Activated B cell treated with CpG ODN at 0.5 μM for 24 hours (primary cell): ENCODE results near the gene TSR3. TPM values are rescaled to one million over a fixed set of nuclear protein-coding genes. Genes with fewer than 3 reads are reported as not detected.
A peak's percentile ranks its signal among the peaks of the same experiment; 100 is the strongest.

ENCODE experiments used
- ATAC-seq: fragments of 200-7000 bp; cut with Tn5 transposase; one replicate; pipeline ENCODE4 v1.10.0; 2021; ENCODE audit warnings: low read depth, mild to moderate bottlenecking, moderate library complexity
- CTCF ChIA-PET: fragments of 350-600 bp; sonication (Branson Sonifier 250); formaldehyde crosslinking; loops from one replicate; lab custom pipeline; 2021; ENCODE audit warnings: antibody characterized with exemption; lab: Charles Lee
- POLR2A ChIA-PET: fragments of 350-600 bp; sonication (Branson Sonifier 250); formaldehyde crosslinking; loops from one replicate; lab custom pipeline; 2021; ENCODE audit warnings: antibody characterized with exemption; lab: Charles Lee
- DNase-seq: peaks from one replicate; pipeline ENCODE4 v3.0.0; 2022
- H3K27ac Mint-ChIP-seq: one replicate; pipeline ENCODE4 v1.8.0; 2020; ENCODE audit warnings: mixed read lengths
- H3K27me3 Mint-ChIP-seq: one replicate; pipeline ENCODE4 v1.8.0; 2021; ENCODE audit warnings: mixed read lengths
- H3K36me3 Mint-ChIP-seq: one replicate; pipeline ENCODE4 v1.8.0; 2021; ENCODE audit warnings: low read depth, mixed read lengths
- H3K4me1 Mint-ChIP-seq: one replicate; pipeline ENCODE4 v1.8.0; 2021; ENCODE audit warnings: mixed read lengths
- H3K4me3 Mint-ChIP-seq: one replicate; pipeline ENCODE4 v1.8.0; 2020; ENCODE audit warnings: mild to moderate bottlenecking, mixed read lengths
- H3K9me3 Mint-ChIP-seq: one replicate; pipeline ENCODE4 v1.8.0; 2020; ENCODE audit warnings: mixed read lengths
- CTCF ChIP-seq: fragments of 200-600 bp; IDR thresholded peaks from one replicate; pipeline ENCODE4 v1.8.0; 2022; ENCODE audit warnings: antibody characterized with exemption, mild to moderate bottlenecking
- intact Hi-C: fragments of 100-400 bp; cut with micrococcal nuclease; formaldehyde crosslinking; loops from one replicate; pipeline ENCODE4 v1.15.1; 2024
- total RNA-seq: library from RNA; stranded (reverse); gene quantifications from 2 replicates; pipeline ENCODE4 v1.2.3, GENCODE V29; 2022

TSR3 gene
- 45.3 and 49.0 TPM in 2 replicates for total RNA-seq

DNA sequence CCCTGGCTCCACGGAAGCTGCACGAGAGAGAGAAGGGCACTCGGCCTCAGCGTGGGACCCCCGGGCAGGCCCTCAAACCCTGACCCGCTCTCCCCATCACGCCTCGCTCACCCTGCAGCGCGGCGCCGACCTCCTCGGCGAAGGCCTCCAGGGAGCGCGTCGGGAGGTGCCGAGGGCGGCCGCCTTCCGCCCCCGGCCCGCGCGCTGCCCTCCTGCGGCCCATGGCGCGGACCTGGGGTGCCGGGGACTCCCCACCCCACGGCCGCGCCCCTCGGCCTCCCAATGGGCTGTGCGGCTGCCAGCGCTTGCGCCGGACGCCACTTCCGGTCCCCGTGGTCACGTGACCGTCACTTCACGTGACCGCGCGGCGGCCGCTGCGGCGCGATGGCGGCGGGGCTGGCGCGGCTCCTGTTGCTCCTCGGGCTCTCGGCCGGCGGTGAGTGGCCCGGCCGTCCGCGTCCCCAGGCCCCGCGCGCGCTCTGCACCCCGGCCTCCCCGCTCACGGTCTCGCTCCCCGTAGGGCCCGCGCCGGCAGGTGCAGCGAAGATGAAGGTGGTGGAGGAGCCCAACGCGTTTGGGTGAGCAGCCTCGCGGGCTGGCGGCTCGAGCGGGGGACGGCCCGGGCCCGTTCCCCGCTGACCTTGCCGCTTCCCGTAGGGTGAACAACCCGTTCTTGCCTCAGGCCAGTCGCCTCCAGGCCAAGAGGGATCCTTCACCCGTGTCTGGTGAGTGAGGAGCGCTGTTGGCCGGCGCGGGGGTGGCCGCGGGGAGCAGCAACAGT is at the start of gene TSR3, which contains the start of gene GNPTG:
Gene TSR3 (minus strand): TSS at position 297 of the 781 bp plus-strand sequence. CDS start 74 bp downstream, at position 223.
Gene GNPTG (plus strand): TSS at position 350 of the 781 bp plus-strand sequence. CDS start 35 bp downstream, at position 385.
- intact Hi-C loops = loop anchor here (1.0 to 2.0 kb wide), 4 partner anchors 8 to 355 kb away; partner anchors contain the start of genes MAPK8IP3 and UQCC4
- peak within 1 kb of the TSS; percentile 77 for H3K27ac Mint-ChIP-seq
- peaks cover 24% of the 10 kb centered on the region for H3K36me3 Mint-ChIP-seq
- DNase-seq (peak; percentile 92), ATAC-seq (peak; percentile 93)
- H3K4me1 Mint-ChIP-seq = peaks cover 30% of the 10 kb centered on the region
- ChIA-PET POLR2A (interaction anchor here (1.0 to 1.8 kb wide), 3 partner anchors 9 to 69 kb away, joined by 3 to 15 read pairs (median 6); partner anchors contain the start of gene UQCC4), CTCF (no interaction called here)
- TF ChIP-seq CTCF = no peak
- H3K4me3 Mint-ChIP-seq = peak within 1 kb of the TSS; percentile 85
- H3K27me3 Mint-ChIP-seq = no peaks in the 10 kb centered on the region
- no peaks in the 10 kb centered on the region for H3K9me3 Mint-ChIP-seq

- ATAC-seq (no peak), DNase-seq (no peak)
- Mint-ChIP-seq H3K9me3 (no peaks in the 10 kb centered on the region), H3K27ac (no peak overlapping the region), H3K4me3 (no peak overlapping the region), H3K36me3 (peaks cover 62% of the 10 kb centered on the region), H3K4me1 (no peaks in the 10 kb centered on the region), H3K27me3 (no peaks in the 10 kb centered on the region)
- ChIA-PET POLR2A (interaction anchor here (0.6 kb wide), 1 partner anchor 555 kb away, joined by 5 read pairs; no protein-coding TSS in a partner anchor), CTCF (no interaction called here)
- no peak for TF ChIP-seq CTCF
- intact Hi-C loops = no loop called here
These were observed 49.5 kb upstream of the TSR3 start for GRCh38 chr16:1401061-1401757.

DNA sequence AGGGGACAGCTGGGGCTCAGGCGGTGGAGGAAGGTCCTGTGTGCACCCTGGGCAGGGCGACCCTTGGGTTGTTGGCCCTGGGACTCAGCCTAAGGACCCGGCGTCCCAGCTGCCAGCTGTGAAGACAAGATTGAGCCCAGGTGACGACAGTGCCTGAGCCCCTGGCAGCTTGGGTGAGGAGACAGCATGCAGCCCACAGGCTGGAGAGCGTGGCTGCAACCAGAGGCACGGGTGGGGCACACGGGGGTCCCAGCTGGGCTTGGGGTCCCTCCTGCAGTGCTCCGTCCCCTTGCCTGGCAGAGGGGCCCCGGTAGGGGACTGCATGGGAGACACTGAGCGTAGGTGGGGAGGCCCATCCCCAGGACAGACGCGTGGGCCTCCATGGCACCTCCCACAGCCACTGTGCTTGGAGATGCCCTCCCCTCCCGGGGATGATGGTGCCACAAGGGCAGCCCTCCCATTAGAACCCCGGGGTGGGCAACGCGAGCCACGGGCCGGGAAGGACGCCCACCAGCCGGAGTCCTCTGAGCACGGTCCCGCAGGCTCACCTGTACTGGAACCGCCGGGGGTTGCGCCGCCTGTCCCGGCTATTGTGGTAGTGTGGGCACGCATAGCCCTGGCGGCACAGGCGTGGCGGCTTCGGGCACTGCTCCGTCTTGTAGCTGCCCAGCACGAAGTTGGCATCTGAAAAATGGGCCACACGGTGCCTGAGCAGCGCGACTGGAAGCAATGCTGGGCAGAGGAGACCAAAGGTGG is 47.3 kb upstream of the TSR3 start:
- H3K4me1 Mint-ChIP-seq = no peaks in the 10 kb centered on the region
- peaks cover 60% of the 10 kb centered on the region for H3K36me3 Mint-ChIP-seq

DNA sequence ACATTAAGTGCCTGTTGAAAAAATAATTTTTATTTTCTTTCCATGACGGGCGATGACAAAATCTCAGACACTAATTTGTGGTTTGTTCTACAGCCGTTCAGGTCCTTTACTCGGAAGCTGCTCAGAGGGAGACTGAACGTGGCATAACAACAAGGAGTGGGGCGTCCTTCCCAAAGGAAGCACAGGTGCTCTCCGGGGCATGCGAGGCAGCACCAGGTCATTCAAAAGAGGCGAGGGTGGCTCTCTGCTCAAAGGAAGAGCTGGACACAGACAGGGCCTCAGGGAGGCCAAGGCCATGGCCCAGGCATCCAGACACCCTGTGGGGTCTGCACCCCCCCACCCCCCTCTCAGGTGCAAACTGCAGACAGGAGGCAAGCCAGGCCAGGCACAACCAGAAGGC is 46.7 kb upstream of the TSR3 start:
- ATAC-seq (no peak), DNase-seq (no peak)
- Mint-ChIP-seq H3K9me3 (no peaks in the 10 kb centered on the region), H3K4me3 (no peak overlapping the region), H3K27ac (no peak overlapping the region), H3K27me3 (no peaks in the 10 kb centered on the region), H3K4me1 (no peaks in the 10 kb centered on the region), H3K36me3 (peaks cover 61% of the 10 kb centered on the region)
- POLR2A ChIA-PET = no interaction called here
- intact Hi-C loops = no loop called here
- CTCF ChIA-PET = no interaction called here
- TF ChIP-seq CTCF = no peak

More for the DNA sequence above, 47.3 kb upstream of the TSR3 start:
- Mint-ChIP-seq H3K27me3 (no peaks in the 10 kb centered on the region), H3K4me3 (no peak overlapping the region), H3K27ac (no peak overlapping the region), H3K9me3 (no peaks in the 10 kb centered on the region)
- ChIA-PET CTCF (no interaction called here), POLR2A (no interaction called here)
- no peak for ATAC-seq
- no peak for TF ChIP-seq CTCF
- DNase-seq = no peak
- intact Hi-C loops = no loop called here
